ENCODE data around the gene CIAO3.

DNA sequence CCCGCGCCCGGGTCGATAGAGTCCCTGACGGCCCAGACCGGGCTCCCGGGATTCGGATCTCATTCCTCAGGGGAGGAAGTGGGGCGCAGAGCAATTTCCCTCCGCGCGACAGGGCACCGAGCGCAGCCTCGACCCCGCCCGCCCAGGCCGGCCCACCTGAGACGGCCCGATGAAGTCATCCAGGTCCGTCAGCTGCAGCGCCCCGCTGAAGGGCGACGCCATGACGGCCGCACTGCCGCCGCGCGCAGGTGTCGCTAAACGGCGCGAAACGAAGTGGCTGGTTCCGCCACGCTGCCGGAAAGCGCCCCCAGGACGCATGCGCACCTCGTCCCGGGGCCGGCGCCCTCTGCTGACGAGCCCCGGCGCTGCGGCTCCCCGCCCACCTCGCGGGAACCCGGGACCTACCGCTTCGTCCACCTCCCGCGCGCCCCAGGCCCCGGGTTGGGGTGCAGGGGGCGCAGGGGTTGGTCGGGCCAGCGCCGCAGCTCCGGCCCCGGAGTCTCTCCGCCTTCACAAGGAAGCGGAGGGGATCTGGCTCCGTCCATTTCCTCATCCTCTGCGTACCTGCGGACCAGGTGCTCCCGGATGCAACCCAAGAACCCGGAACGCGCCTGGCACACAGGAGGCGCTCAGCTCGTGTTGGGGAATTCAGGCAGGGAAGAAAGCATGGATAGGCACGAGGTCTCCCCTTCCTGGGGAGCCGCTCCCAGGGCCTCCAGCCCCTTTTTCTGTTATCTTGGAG is at the start of gene CIAO3:
- TF ChIP-seq GATA3 (IDR thresholded peaks at IDR 0.05; ENCODE audit: low read depth, low read length) (no peak), GATA2 (IDR thresholded peaks at IDR 0.05; ENCODE audit: low read depth, low read length) (no peak)
